Spinal cord (tissue), 10 donors: ENCODE data around the gene PIGB. TPM values are rescaled to one million over a fixed set of nuclear protein-coding genes. Genes with fewer than 3 reads are reported as not detected.
A peak's percentile ranks its signal among the peaks of the same experiment; 100 is the strongest.

Experiments
- DNase-seq, 6 donors: peaks; one replicate each; pipeline versions ENCODE4 v3.0.0 to v3.0.0-alpha.2; 2013 to 2015; ENCODE audit warnings: low spot score in 6 of 6, low read depth in 4 of 6
- H3K27ac ChIP-seq: one replicate; pipeline ENCODE4 v1.5.1; 2013; ENCODE audit warnings: low read depth, low read length, control low read depth
- H3K27me3 ChIP-seq: one replicate; pipeline ENCODE4 v1.6.1; 2013; ENCODE audit warnings: low read length; ENCODE audit not compliant: control insufficient read depth, insufficient read depth
- H3K36me3 ChIP-seq: one replicate; pipeline ENCODE4 v1.6.1; 2013; ENCODE audit warnings: low read length; ENCODE audit not compliant: control insufficient read depth, insufficient read depth
- H3K4me1 ChIP-seq: one replicate; pipeline ENCODE4 v1.6.1; 2013; ENCODE audit warnings: low read length; ENCODE audit not compliant: control insufficient read depth, insufficient read depth
- H3K4me3 ChIP-seq: one replicate; pipeline ENCODE4 v1.5.1; 2013; ENCODE audit warnings: low read depth, low read length, control low read depth
- H3K9me3 ChIP-seq: one replicate; pipeline ENCODE4 v1.6.1; 2013; ENCODE audit warnings: low read length; ENCODE audit not compliant: control insufficient read depth, insufficient read depth
- WGBS: methylation state at CpG from one replicate; pipeline ENCODE4 v1.1.5; 2013; ENCODE audit warnings: missing lambda C conversion rate; ENCODE audit not compliant: insufficient coverage; 5-methylcytosine and 5-hydroxymethylcytosine counted together
- polyA plus RNA-seq, 2 donors: library from polyadenylated mRNA; unstranded; fragments of 120-200 nt; gene quantifications; one replicate each; pipeline ENCODE4 v1.2.1, GENCODE V29; 2013; ENCODE audit not compliant: insufficient read length in 2 of 2
- total RNA-seq, 2 donors: library from RNA; depleted of rRNA in 1 of 2; stranded (reverse); fragments of 120-200 nt in 1 of 2; fragments of >200 nt in 1 of 2; gene quantifications; one replicate each; pipeline versions ENCODE4 v1.2.3 to v1.2.4, GENCODE V29; 2013 to 2014
- donor health status: healthy.

The PIGB gene
- total and polyA plus RNA-seq, 4 donors = 11.6 to 19.1 (median 14.9) TPM

DNA sequence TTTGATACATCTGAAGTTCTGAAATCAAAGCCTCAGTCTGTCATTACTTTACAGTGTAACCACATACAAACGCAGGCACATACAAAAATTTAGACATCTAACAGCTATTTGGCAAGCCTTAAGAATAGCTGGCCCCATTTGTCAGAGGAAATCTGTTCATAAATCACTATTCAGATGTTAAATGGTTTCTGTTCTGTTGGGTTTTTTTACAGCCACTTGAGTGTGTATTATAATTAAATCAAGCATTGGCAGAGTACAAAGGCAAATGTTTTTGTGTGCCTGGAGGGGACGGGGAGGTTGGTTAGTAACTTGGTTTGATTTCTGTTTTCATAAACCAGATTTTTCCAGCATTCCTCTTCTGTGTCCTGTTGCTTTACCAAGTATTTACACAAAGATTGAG is 24.1 kb downstream of the PIGB start:
- DNase-seq = peak in 2 of 6 donors; percentile 17 to 57
- no CpG with 5 or more reads among the region's 2 CpGs for WGBS
- no peak overlapping the region for H3K4me3 ChIP-seq
- peaks cover 10% of the 10 kb centered on the region for H3K36me3 ChIP-seq
- H3K9me3 ChIP-seq = no peaks in the 10 kb centered on the region
- no peaks in the 10 kb centered on the region for H3K4me1 ChIP-seq
- no peaks in the 10 kb centered on the region for H3K27me3 ChIP-seq
- no peak overlapping the region for H3K27ac ChIP-seq

DNA sequence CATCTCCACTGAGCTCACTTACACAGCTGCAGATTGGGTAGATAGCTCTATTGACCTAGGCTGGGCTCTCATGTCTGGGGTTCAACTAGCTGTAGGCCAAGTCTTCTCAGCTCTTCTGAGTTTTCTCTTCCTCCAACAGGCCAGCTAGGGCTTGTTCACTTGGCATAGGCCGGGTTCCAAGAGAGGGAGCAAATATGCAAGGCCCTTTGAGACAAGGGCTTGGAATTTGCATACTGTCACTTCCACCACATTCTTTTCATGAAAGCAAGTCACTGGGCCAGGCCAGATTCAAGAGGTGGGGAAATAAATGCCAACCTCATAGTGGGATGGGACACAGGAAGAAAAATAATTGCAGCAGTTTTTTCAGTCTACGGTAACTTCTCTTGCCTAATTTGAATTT is 25.2 kb downstream of the PIGB start:
- H3K4me1 ChIP-seq = no peaks in the 10 kb centered on the region
- DNase-seq = peak in 1 of 6 donors; percentile 19
- 33% methylated on average over 1 of the region's 2 CpGs for WGBS
- no peak overlapping the region for H3K27ac ChIP-seq
- H3K4me3 ChIP-seq = no peak overlapping the region
- no peaks in the 10 kb centered on the region for H3K9me3 ChIP-seq
- H3K36me3 ChIP-seq = peaks cover 10% of the 10 kb centered on the region
- H3K27me3 ChIP-seq = no peaks in the 10 kb centered on the region

DNA sequence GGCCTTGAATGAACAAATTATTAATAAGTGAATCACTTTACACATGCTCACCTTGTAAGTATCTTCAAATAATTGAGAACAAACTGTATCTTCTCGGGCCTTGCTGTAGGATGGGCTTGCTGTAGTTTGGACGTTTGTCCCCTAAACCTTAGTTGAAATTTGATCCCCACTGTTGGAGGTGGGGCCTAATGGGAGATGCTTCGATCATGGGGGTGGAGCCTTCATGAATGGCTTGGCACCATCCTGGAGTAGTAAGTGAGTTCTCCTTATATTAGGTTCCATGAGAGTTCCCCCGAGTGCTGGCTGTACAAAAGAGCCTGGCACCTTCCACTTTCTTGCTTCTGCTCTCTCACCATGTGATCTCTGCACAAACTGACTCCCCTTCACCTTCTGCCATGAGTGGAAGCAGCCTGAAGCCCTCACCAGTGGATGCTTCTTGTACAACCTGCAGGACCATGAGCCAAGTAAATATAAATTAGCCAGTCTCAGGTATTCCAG is 29.3 kb downstream of the PIGB start:
- 50% methylated on average over 1 of the region's 4 CpGs for WGBS
- H3K4me1 ChIP-seq = no peaks in the 10 kb centered on the region
- H3K9me3 ChIP-seq = no peaks in the 10 kb centered on the region
- no peak overlapping the region for H3K4me3 ChIP-seq
- no peak for DNase-seq
- no peak overlapping the region for H3K27ac ChIP-seq
- no peaks in the 10 kb centered on the region for H3K27me3 ChIP-seq
- H3K36me3 ChIP-seq = peaks cover 8% of the 10 kb centered on the region

DNA sequence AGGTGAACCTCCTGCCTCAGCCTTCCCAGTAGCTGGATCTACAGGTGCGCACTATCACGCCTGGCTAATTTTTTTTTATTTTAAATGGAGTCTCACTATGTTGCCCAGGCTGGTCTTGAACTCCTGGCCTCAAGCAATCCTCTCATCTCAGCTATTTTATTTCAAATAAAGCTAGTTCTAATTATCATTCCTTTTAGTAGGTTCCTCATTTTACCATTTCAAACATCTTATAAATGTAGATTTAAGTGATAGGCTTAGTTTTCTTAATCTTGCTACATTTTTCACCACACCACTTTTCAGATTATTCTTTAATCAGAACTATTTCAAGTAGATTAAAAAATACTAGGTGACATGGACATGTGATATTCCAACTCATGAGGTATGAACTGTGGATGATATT is 30.3 kb downstream of the PIGB start:
- DNase-seq = no peak
- H3K9me3 ChIP-seq = no peaks in the 10 kb centered on the region
- WGBS = no CpG with 5 or more reads among the region's 2 CpGs
- peaks cover 8% of the 10 kb centered on the region for H3K36me3 ChIP-seq
- H3K27me3 ChIP-seq = no peaks in the 10 kb centered on the region
- no peak overlapping the region for H3K27ac ChIP-seq
- H3K4me1 ChIP-seq = no peaks in the 10 kb centered on the region
- no peak overlapping the region for H3K4me3 ChIP-seq

DNA sequence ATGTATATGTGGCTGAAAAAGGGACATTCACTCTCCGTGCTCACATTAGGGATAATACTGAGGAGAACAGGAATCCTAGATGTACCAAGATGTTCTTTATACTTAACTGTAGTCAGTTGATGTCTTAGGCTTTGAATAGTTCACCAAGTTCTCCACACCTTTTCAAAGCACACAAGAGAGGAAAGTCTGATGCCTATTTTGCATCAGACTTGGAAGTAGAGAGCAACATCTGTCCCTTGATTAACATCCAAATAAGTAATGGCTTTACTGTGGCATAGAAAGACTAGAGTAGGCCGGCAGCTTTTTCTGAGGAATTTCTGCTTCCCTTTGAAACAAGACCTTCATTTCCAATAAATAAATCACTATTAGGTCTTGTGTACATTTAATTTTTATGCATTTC is 34.0 kb downstream of the PIGB start:
- peak in 1 of 6 donors; percentile 3 for DNase-seq
- no CpG with 5 or more reads among the region's 2 CpGs for WGBS
- no peaks in the 10 kb centered on the region for H3K9me3 ChIP-seq
- no peaks in the 10 kb centered on the region for H3K4me1 ChIP-seq
- no peaks in the 10 kb centered on the region for H3K27me3 ChIP-seq
- no peak overlapping the region for H3K4me3 ChIP-seq
- H3K36me3 ChIP-seq = peaks cover 5% of the 10 kb centered on the region
- H3K27ac ChIP-seq = no peak overlapping the region

DNA sequence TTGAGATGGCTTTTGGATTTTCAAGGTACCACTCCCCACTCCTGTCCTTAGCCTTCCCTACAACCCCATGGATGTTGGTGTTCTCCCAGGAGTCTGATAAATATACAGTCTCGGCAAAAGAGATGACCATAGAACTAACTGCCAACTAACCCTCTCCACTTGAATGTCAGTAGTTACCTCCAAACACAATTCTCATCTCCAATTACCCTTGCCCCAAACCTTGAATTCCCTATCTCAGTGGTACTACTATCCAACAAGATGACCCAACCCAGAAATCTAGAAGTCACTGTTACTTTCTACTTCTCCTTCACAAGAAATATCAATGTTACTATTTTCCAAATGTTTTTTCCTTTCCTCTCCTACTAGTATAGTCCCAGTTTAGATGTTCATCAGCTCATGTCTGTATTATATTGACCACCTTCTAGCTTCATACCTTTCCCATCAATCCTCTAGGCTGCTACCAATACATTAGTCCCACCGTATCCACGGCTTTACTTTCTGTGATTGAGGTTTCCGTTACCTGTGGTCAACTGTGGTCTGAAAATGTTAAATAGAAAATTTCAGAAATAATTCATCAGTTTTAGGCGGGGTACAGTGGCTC is 38.1 kb downstream of the PIGB start:
- 100% methylated on average over 1 of the region's 5 CpGs for WGBS
- Histone ChIP-seq H3K4me3 (no peak overlapping the region), H3K4me1 (no peaks in the 10 kb centered on the region), H3K27ac (no peak overlapping the region), H3K9me3 (no peaks in the 10 kb centered on the region), H3K36me3 (peaks cover 7% of the 10 kb centered on the region), H3K27me3 (no peaks in the 10 kb centered on the region)
- no peak for DNase-seq

DNA sequence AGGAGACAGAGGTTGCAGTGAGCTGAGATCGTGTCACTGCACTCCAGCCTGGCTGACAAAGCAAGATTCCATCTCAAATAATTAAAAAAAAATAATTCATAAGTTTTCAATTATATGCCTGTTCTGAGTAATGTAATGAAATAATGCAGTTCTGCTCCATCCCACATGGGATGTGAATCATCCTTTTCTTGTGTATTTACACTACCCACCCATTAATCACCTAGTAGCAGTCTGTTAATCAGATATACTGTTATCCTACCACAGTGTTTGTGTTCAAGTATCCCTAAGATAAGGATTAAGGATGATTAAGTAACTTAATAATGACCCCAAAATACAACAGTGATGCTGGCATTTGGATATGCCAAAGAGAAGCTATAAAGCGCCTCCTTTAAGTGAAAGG is 38.8 kb downstream of the PIGB start:
- Histone ChIP-seq H3K9me3 (no peaks in the 10 kb centered on the region), H3K27ac (no peak overlapping the region), H3K36me3 (peaks cover 6% of the 10 kb centered on the region), H3K4me1 (no peaks in the 10 kb centered on the region), H3K4me3 (no peak overlapping the region), H3K27me3 (no peaks in the 10 kb centered on the region)
- WGBS = no CpG with 5 or more reads among the region's 2 CpGs
- DNase-seq = no peak

DNA sequence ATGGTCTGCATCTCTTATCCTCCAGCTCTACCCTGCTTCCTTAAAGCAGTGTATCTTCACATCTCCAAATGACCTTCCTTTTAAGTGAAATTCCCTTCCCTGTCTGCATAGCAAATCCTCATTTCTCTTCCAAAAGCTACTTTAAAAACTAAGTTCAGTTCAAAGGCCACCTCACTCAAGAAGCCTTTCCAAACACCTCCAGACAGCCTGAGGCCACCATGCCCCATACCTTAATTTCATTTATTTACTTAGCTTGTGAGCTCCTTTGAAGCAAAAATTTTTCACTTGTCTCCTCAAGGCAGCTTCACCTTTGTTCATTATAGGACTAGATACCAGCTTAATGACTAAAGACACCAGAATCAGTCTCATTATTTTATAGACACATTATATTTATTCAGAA is 39.4 kb downstream of the PIGB start:
- DNase-seq = no peak
- peaks cover 10% of the 10 kb centered on the region for H3K36me3 ChIP-seq
- H3K9me3 ChIP-seq = no peaks in the 10 kb centered on the region
- H3K4me3 ChIP-seq = no peak overlapping the region
- no peaks in the 10 kb centered on the region for H3K27me3 ChIP-seq
- H3K27ac ChIP-seq = no peak overlapping the region
- H3K4me1 ChIP-seq = no peaks in the 10 kb centered on the region

DNA sequence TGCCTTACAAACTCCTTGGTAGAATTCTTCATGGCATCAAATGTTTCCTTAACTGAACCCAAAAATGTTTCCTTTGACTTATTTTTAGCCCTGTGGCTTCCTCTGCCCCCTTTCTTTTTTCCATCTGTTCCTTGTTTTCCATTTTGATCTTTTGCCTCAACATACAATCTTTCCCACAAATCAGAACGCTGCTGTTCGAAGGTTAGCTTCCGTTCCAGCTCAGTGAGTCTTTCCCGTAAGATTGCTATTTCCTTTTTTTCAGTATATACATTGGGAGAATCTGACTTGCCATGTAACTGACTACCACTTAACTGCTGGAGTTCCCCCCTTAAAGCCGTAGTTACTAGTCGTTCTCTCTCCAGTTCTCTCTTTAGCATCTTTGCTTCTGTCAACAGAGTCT is 41.2 kb downstream of the PIGB start:
- Histone ChIP-seq H3K4me1 (no peaks in the 10 kb centered on the region), H3K27ac (no peak overlapping the region), H3K36me3 (peaks cover 10% of the 10 kb centered on the region), H3K9me3 (no peaks in the 10 kb centered on the region), H3K4me3 (no peak overlapping the region), H3K27me3 (no peaks in the 10 kb centered on the region)
- WGBS = 65% methylated on average over 5 of the region's 6 CpGs
- no peak for DNase-seq

DNA sequence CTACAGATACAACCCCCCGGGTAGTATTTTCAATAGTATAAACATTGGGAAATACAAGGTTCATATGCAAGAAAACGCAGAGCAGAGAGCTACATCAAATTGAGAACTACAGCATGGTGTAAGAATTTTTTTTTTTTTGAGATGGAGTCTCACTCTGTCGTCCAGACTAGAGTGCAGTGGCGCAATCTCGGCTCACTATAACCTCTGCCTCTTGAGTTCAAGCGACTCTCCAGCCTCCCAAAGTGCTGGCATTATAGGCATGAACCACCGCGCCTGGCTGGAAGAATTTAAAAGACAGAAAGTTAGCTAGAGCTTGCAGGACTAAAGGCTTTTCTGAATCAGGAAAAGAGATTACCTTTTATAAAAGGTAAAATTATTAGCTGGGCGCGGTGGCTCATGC is 42.0 kb downstream of the PIGB start:
- no CpG with 5 or more reads among the region's 10 CpGs for WGBS
- no peak for DNase-seq
- Histone ChIP-seq H3K36me3 (peaks cover 10% of the 10 kb centered on the region), H3K4me1 (no peaks in the 10 kb centered on the region), H3K9me3 (no peaks in the 10 kb centered on the region), H3K4me3 (no peak overlapping the region), H3K27me3 (no peaks in the 10 kb centered on the region), H3K27ac (no peak overlapping the region)
